ENCODE data around the gene PLAU. TPM values are rescaled to one million over a fixed set of nuclear protein-coding genes. Genes with fewer than 3 reads are reported as not detected.

The PLAU gene
- total and polyA plus RNA-seq, 2 of the 13 experiments (the other 11 are each of a cell fraction or from before 2014, with no cell fraction given): 0.45 to 11.2 TPM

GRCh38 chr10:73862011-73862410 is 48.9 kb upstream of the PLAU start (continued):
- TF ChIP-seq AKNA (CRISPR knock-in tag; IDR thresholded peaks at IDR 0.05; ENCODE audit: borderline replicate concordance): no peak
- TF ChIP-seq ZNF644 (CRISPR knock-in tag; IDR thresholded peaks at IDR 0.05; ENCODE audit: low read depth): no peak
- TF ChIP-seq RFX3 (CRISPR knock-in tag; IDR thresholded peaks at IDR 0.05): no peak
- no peak for TF ChIP-seq POGZ (CRISPR knock-in tag; IDR thresholded peaks at IDR 0.05)

- Histone ChIP-seq H3K4me1 (ENCODE audit: insufficient read depth, low read length) (peaks cover 3% of the 10 kb centered on the region), H3K36me3 (replicated peaks in 1 of 2; ENCODE audit: control insufficient read depth in 1 of 2, insufficient read depth in 2 of 2, low read length in 2 of 2) (peaks cover 9 to 42% of the 10 kb centered on the region in 2 experiments), H3K27me3 (ENCODE audit: control insufficient read depth in 1 of 2, insufficient read depth in 2 of 2, low read length in 2 of 2) (no peaks in the 10 kb centered on the region), H4K20me1 (ENCODE audit: insufficient read depth, low read length) (no peaks in the 10 kb centered on the region), H3K4me2 (ENCODE audit: low read depth, low read length) (no peak overlapping the region), H3K79me2 (ENCODE audit: insufficient read depth, low read length) (no peaks in the 10 kb centered on the region), H3K27ac (ENCODE audit: extremely low read length, insufficient read depth, low read length) (no peak overlapping the region), H3K4me3 (replicated peaks in 1 of 3; ENCODE audit: insufficient read depth in 1 of 3, low read depth in 2 of 3, low read length in 3 of 3) (no peak overlapping the region), H2AFZ (ENCODE audit: low read length) (no peak overlapping the region), H3K9me3 (ENCODE audit: low read length) (no peaks in the 10 kb centered on the region), H3K9ac (ENCODE audit: insufficient read depth, low read depth, low read length) (no peak overlapping the region)
- no TSS peak for BruUV-seq (replicated peaks)
- CTCF ChIA-PET (ENCODE audit: low intra/inter-chr PET ratio, low total read pairs): no interaction called here
- POLR2A ChIA-PET: interaction anchor here (1.7 to 3.1 kb wide), 2 partner anchors 11 kb away, joined by 4 to 7 read pairs; partner anchors contain the start of gene CAMK2G
- WGBS (ENCODE audit: low lambda C conversion rate): 93% methylated on average over 3 of the region's 5 CpGs
- intact Hi-C loops (cut with micrococcal nuclease; ENCODE audit: unreplicated experiment): no loop called here
- in situ Hi-C loops (cut with HindIII; ENCODE audit: extremely low pct_ligation_motif_present, low pct_unique_long_range_greater_than_20kb): no loop called here
- DNase-seq (ENCODE audit: low spot score) (no peak), ATAC-seq (no peak), FAIRE-seq (no peak)
- TF ChIP-seq ZNF713 (CRISPR knock-in tag; IDR thresholded peaks at IDR 0.05) (no peak), ATRX (CRISPR knock-in tag; IDR thresholded peaks at IDR 0.05; ENCODE audit: borderline replicate concordance) (no peak), TFE3 (CRISPR knock-in tag; IDR thresholded peaks at IDR 0.05) (no peak), ARID4A (CRISPR knock-in tag; IDR thresholded peaks at IDR 0.05; ENCODE audit: borderline replicate concordance) (no peak), RFXAP (CRISPR knock-in tag; IDR thresholded peaks at IDR 0.05; ENCODE audit: borderline replicate concordance) (no peak)
Observed at GRCh38 chr10:73863039-73863817, 47.7 kb upstream of the PLAU start.
